Coronary artery (tissue), 2 donors: ENCODE measurements around the gene ARHGAP45.
"Not testable (repeated sequence)": the region's sequence is repeated elsewhere in the genome, so short reads cannot be mapped to it uniquely, and the experiment has no call there.

Experiments used
- DNase-seq: peaks from one replicate; pipeline ENCODE4 v3.0.0-alpha.2; 2017; ENCODE audit warnings: low spot score
- H3K27ac ChIP-seq, 2 donors: fragments of 200-600 bp; sonication (generic); one replicate each; pipeline ENCODE4 v1.5.1; 2016 to 2019
- H3K4me3 ChIP-seq: fragments of 200-600 bp; sonication (generic); 2 replicates; pipeline ENCODE4 v1.5.1; 2016; ENCODE audit warnings: mild to moderate bottlenecking, moderate library complexity
- CTCF ChIP-seq: fragments of 200-600 bp; sonication (generic); IDR thresholded peaks from one replicate; pipeline ENCODE4 v1.5.1; 2019; ENCODE audit warnings: antibody characterized with exemption

The ARHGAP45 gene

GRCh38 chr19:1019980-1020867 is 46.7 kb upstream of the ARHGAP45 start:
- DNase-seq = no peak
- H3K27ac ChIP-seq = peak overlapping the region; percentile 88 to 94
- TF ChIP-seq CTCF = no peak
- H3K4me3 ChIP-seq = peak overlapping the region; percentile 98

- no peak for TF ChIP-seq CTCF
- DNase-seq = peak; percentile 97
- Histone ChIP-seq H3K4me3 (peak within 1 kb of the TSS; percentile 98), H3K27ac (peak within 1 kb of the TSS; percentile 88 to 94)
Observed at GRCh38 chr19:1020868-1021425, 46.0 kb upstream of the ARHGAP45 start, which contains the start of gene TMEM259. TMEM259 (minus strand) TSS chr19:1021123; CDS start chr19:1020996, 127 bp downstream.

- peak overlapping the region; percentile 12 to 94 for H3K27ac ChIP-seq
- H3K4me3 ChIP-seq, DNase-seq: not testable (repeated sequence)
Observed at GRCh38 chr19:1023883-1024188, 43.1 kb upstream of the ARHGAP45 start.

- DNase-seq, H3K4me3 ChIP-seq: not testable (repeated sequence)
- peak overlapping the region; percentile 98 to 100 for H3K27ac ChIP-seq
Observed at GRCh38 chr19:1025080-1025479, 41.9 kb upstream of the ARHGAP45 start.

GRCh38 chr19:1025960-1026782 is 40.8 kb upstream of the ARHGAP45 start, which contains the start of gene CNN2:
CNN2 (plus strand) TSS chr19:1026608; CDS start chr19:1026662, 54 bp downstream.
- peak within 1 kb of the TSS; percentile 98 to 100 for H3K27ac ChIP-seq
- peak; percentile 92 for DNase-seq
- no peak for TF ChIP-seq CTCF
- peak within 1 kb of the TSS; percentile 92 for H3K4me3 ChIP-seq

GRCh38 chr19:1026783-1027649 is 40.0 kb upstream of the ARHGAP45 start:
- no peak for DNase-seq
- peak overlapping the region; percentile 92 for H3K4me3 ChIP-seq
- TF ChIP-seq CTCF = no peak
- H3K27ac ChIP-seq = peak overlapping the region; percentile 98 to 100

- no peak for DNase-seq
- no peak for TF ChIP-seq CTCF
- Histone ChIP-seq H3K27ac (peak overlapping the region; percentile 98 to 100), H3K4me3 (peak overlapping the region; percentile 92)
Observed at GRCh38 chr19:1027650-1028061, 39.3 kb upstream of the ARHGAP45 start.
